Activated naive CD4-positive, alpha-beta T cell treated with anti-CD3 and anti-CD28 coated beads, Interleukin-2, amount 10 ng/mL, durations not matched to agents 7 days and 5 days (primary cell): ENCODE measurements around the gene DHDH.

Source experiments
- CTCF ChIA-PET: fragments of 350-600 bp; sonication (Branson Sonifier 250); formaldehyde crosslinking; loops from one replicate; lab custom pipeline; 2021; ENCODE audit warnings: antibody characterized with exemption; lab: Charles Lee
- DNase-seq: peaks from one replicate; pipeline ENCODE4 v3.0.0-alpha.2; 2020
- H3K27ac Mint-ChIP-seq: one replicate; pipeline ENCODE4 v1.8.0; 2021; ENCODE audit warnings: mild to moderate bottlenecking, moderate library complexity, mixed read lengths
- H3K27me3 Mint-ChIP-seq: one replicate; pipeline ENCODE4 v1.8.0; 2021; ENCODE audit warnings: mild to moderate bottlenecking, mixed read lengths
- H3K36me3 Mint-ChIP-seq: one replicate; pipeline ENCODE4 v1.8.0; 2021; ENCODE audit warnings: mixed read lengths
- H3K4me1 Mint-ChIP-seq: one replicate; pipeline ENCODE4 v1.8.0; 2021; ENCODE audit warnings: mixed read lengths
- H3K4me3 Mint-ChIP-seq: one replicate; pipeline ENCODE4 v1.8.0; 2021; ENCODE audit warnings: mild to moderate bottlenecking, moderate library complexity, mixed read lengths
- H3K9me3 Mint-ChIP-seq: one replicate; pipeline ENCODE4 v1.8.0; 2021; ENCODE audit warnings: mixed read lengths

Gene DHDH

DNA sequence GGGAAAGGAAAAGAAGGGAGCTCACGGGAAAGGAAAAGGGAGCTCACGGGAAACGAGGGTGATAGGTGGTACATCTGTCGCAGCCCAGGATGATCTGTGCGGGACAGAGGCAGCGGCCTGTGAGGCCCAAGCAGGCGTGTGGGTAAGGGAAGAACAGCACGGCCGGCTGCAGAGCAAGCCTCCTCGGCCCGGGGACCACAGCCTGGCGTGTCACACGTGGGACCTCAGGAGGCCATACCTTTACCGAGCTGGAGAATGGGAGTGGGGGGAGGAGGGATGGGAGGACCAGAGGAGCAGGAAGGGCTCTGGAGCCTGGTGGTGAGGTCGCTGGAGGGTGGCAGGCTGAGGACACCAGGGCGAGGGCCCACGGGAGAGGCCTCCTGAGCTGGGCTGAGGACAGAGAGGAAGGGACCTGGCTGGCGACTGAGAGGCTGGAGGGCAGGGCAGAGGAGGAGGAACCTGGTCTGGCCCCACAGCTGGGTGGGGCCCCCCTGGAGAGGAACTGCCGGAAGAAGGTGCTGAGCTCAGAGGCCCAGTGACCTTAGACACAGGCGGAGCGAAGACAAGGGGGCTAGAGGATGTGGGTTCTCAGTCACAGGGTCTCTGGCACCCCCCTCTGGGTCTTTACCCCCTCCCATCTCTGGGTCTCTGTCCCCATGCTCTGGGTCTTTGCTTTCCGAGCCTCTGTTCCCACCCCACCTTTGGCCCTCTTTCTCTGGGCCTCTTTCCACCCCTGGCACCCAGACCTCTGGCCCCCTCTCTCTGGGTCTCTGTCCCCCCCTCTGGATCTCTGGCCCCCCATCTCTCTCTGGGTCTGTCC is 28.7 kb downstream of the DHDH start:
- CTCF ChIA-PET = interaction anchor here (0.8 kb wide), 2 partner anchors 8 to 31 kb away, joined by 3 to 4 read pairs; partner anchors contain the start of gene RUVBL2
- H3K4me1 Mint-ChIP-seq = peaks cover 86% of the 10 kb centered on the region
- no peaks in the 10 kb centered on the region for H3K9me3 Mint-ChIP-seq
- peaks cover 50% of the 10 kb centered on the region for H3K36me3 Mint-ChIP-seq
- H3K4me3 Mint-ChIP-seq = peak overlapping the region; percentile 23
- peak; percentile 59 for DNase-seq
- no peaks in the 10 kb centered on the region for H3K27me3 Mint-ChIP-seq
- H3K27ac Mint-ChIP-seq = peak overlapping the region; percentile 99

DNA sequence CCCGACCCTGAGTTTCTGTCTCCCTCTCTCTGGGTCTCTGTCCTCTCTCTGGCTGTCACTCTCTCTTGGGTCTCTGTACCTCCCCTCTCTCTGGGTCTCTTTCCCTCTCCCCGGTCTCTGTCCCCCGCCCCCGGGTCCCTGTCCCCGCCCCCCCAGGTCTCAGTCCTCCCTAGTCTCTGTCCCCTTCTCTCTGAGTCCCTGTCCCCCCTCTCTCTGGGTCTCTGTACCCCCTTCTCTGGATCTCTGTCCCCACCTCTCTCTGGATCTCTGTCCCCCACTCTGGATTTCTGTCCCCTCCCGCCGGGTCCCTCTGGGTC is 29.3 kb downstream of the DHDH start:
- Mint-ChIP-seq H3K9me3 (no peaks in the 10 kb centered on the region), H3K27ac (peak overlapping the region; percentile 99), H3K4me1 (peaks cover 85% of the 10 kb centered on the region), H3K36me3 (peaks cover 45% of the 10 kb centered on the region), H3K4me3 (peak overlapping the region; percentile 23), H3K27me3 (no peaks in the 10 kb centered on the region)
- DNase-seq = no peak
- CTCF ChIA-PET = no interaction called here

DNA sequence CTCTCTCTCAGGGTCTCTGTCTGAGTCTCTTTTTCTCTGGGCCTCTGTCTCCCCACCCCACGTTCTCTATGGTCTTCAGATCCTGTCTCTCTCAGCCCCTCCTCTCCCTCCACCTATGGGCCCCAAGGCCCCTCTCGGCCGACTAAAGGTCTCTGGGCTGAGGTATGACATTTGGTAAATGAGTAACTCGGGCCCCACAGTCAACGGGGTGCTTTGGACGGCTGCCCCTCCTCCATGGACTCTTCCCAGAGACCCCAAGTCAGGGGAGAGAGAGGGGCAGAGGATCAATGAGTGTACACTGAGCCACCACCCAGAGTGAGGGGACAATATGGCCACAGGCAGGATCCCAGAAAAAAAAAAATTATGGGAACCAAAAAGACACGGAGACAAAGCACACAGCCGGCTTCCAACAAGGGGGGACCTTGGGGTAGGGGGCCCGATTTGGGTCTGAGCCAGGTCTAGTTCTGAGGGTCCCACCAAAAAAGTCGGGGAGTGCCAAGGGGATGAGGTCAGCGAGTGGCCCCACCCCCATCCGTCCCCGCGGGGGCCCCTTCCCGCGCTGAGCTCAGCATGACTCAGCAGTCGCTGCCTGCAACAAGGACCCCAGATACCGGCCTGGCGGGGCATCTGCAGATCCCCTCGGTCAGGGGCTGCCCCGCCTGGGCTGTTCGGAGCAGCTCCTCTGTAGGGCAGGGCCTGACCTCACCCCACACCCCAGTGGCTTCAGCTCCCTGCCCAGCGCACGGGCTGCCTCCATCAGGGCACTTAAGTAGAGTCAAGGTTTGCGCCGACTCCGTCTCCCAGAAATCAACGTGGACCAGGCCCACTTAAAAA is 30.1 kb downstream of the DHDH start:
- peak overlapping the region; percentile 99 for H3K27ac Mint-ChIP-seq
- no peaks in the 10 kb centered on the region for H3K9me3 Mint-ChIP-seq
- H3K27me3 Mint-ChIP-seq = no peaks in the 10 kb centered on the region
- H3K4me1 Mint-ChIP-seq = peaks cover 78% of the 10 kb centered on the region
- DNase-seq = peak; percentile 61
- peaks cover 44% of the 10 kb centered on the region for H3K36me3 Mint-ChIP-seq
- CTCF ChIA-PET = interaction anchor here (0.7 to 1.0 kb wide), 3 partner anchors 14 to 175 kb away, joined by 3 to 4 read pairs (median 4); no protein-coding TSS in a partner anchor
- peak overlapping the region; percentile 98 for H3K4me3 Mint-ChIP-seq

DNA sequence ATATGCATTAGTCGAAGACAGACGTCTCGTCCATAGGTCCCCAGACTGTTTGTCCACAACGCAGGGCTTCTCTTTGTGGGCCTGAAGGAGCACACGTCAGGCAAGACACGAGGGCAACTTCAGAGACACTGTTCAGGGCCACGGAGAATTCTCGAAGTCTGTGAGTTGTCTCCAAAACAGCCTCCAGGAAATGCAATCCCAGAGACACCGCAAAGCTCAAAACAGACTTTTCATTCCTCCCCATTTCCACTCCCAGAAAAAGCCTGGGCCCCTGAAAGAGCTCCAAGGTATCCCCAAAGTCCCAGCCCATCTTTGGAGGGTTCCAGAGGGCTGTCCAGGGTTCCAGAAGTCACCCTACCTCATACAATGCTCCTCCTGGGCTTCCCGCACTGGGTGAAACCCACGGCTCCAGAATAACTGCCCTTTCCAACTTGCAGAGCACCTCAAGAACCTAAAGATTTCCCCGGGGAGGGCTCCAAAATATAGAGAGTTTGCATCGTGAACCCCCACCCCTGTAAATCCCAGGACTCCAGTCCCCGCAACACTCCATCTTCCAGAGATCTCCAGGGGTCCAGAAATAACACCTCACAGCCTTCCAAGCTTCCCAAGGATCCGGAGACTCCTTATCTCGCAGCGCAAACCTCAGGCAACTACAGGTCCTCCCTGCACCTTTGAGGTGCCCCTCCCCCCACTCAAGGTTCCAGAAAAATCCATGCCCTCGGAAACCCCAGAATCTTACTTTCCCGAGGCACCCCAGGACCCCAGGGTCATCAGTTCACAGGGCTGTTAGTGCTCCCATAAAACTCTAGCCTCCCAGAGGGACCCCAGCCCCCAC is 30.9 kb downstream of the DHDH start:
- no peaks in the 10 kb centered on the region for H3K27me3 Mint-ChIP-seq
- H3K27ac Mint-ChIP-seq = peak overlapping the region; percentile 99
- peaks cover 72% of the 10 kb centered on the region for H3K4me1 Mint-ChIP-seq
- peak overlapping the region; percentile 98 for H3K4me3 Mint-ChIP-seq
- CTCF ChIA-PET = interaction anchor here (0.7 to 1.0 kb wide), 3 partner anchors 13 to 176 kb away, joined by 3 to 4 read pairs (median 4); no protein-coding TSS in a partner anchor
- peaks cover 44% of the 10 kb centered on the region for H3K36me3 Mint-ChIP-seq
- peak; percentile 32 for DNase-seq
- H3K9me3 Mint-ChIP-seq = no peaks in the 10 kb centered on the region

DNA sequence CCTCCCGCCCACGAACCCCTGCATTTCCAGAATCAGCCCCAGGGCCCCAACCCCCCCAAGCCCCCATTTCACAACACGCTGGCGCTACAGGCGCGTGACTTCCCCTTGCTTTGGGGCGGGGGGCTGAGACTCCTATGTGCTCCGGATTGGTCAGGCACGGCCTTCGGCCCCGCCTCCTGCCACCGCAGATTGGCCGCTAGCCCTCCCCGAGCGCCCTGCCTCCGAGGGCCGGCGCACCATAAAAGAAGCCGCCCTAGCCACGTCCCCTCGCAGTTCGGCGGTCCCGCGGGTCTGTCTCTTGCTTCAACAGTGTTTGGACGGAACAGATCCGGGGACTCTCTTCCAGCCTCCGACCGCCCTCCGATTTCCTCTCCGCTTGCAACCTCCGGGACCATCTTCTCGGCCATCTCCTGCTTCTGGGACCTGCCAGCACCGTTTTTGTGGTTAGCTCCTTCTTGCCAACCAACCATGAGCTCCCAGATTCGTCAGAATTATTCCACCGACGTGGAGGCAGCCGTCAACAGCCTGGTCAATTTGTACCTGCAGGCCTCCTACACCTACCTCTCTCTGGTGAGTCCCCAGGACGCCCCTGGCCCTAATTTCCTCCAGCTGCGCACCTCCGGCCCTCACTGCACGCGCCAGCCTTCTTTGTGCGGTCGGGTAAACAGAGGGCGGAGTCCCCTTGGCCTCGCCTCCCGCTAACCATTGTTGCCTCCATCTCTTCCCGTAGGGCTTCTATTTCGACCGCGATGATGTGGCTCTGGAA is 31.7 kb downstream of the DHDH start, which contains the start of gene FTL:
FTL (plus strand) TSS at position 270 of the 766 bp plus-strand sequence; CDS start at position 469, 199 bp downstream.
- no peaks in the 10 kb centered on the region for H3K27me3 Mint-ChIP-seq
- H3K4me3 Mint-ChIP-seq = peak within 1 kb of the TSS; percentile 98
- H3K36me3 Mint-ChIP-seq = peaks cover 46% of the 10 kb centered on the region
- CTCF ChIA-PET = interaction anchor here (0.6 kb wide), 1 partner anchor 281 kb away, joined by 3 read pairs; no protein-coding TSS in a partner anchor
- H3K4me1 Mint-ChIP-seq = peaks cover 66% of the 10 kb centered on the region
- H3K27ac Mint-ChIP-seq = peak within 1 kb of the TSS; percentile 99
- peak; percentile 95 for DNase-seq
- H3K9me3 Mint-ChIP-seq = no peaks in the 10 kb centered on the region

DNA sequence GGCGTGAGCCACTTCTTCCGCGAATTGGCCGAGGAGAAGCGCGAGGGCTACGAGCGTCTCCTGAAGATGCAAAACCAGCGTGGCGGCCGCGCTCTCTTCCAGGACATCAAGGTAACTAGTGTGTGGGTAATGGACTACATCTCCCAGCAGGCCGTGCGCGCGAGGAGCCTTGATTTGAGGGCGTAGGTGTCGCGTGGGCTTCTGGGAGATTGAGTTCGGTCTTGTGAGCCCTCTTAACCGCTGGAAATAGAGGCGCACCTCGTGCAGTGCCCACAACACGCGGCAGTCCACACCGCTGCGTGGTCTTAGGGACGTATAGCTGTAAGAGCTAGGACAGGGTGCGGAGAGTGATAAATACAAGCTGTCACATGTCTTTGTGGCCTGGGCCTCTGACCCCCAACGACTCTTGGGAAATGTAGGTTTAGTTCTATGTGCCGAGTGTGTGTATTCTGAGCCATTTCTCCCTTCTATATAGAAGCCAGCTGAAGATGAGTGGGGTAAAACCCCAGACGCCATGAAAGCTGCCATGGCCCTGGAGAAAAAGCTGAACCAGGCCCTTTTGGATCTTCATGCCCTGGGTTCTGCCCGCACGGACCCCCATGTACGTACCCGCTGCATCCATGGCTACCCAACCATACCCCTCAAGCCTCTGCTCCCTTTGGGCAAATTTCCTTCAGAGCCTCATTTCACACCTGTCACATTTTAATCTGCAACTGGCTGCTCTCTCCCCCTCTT is 32.5 kb downstream of the DHDH start:
- Mint-ChIP-seq H3K9me3 (no peaks in the 10 kb centered on the region), H3K4me3 (peak overlapping the region; percentile 98), H3K4me1 (peaks cover 66% of the 10 kb centered on the region), H3K27ac (peak overlapping the region; percentile 99), H3K27me3 (no peaks in the 10 kb centered on the region), H3K36me3 (peaks cover 46% of the 10 kb centered on the region)
- DNase-seq = peak; percentile 95
- CTCF ChIA-PET = interaction anchor here (0.9 to 1.8 kb wide), 3 partner anchors 66 to 170 kb away, joined by 3 to 9 read pairs (median 3); partner anchors contain the start of gene NUCB1

DNA sequence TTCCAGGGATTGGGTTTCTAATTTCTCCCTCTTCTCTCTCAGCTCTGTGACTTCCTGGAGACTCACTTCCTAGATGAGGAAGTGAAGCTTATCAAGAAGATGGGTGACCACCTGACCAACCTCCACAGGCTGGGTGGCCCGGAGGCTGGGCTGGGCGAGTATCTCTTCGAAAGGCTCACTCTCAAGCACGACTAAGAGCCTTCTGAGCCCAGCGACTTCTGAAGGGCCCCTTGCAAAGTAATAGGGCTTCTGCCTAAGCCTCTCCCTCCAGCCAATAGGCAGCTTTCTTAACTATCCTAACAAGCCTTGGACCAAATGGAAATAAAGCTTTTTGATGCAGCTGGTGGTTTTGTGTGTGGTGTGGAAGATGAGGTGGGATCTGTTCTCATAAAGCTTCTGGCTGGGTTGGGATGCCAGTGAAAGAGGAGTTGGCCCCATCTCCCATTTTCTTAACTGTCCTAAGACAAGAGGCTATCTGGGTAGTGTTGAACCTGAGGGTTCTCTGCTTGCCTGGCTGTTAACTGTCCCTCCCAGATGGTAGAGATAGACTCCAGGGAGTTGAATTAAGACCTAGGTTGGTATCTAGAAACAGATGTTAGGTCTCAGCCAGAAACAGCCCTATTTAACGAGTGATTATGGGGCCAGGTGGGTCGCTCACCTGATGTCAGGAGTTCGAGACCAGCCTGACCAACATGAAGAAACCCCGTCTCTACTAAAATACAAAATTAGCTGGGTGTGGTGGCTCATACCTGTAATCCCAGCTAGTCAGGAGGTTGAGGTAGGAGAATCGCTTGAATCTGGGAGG is 33.2 kb downstream of the DHDH start:
- H3K36me3 Mint-ChIP-seq = peaks cover 41% of the 10 kb centered on the region
- H3K4me3 Mint-ChIP-seq = peak overlapping the region; percentile 98
- no peak for DNase-seq
- no peaks in the 10 kb centered on the region for H3K27me3 Mint-ChIP-seq
- H3K9me3 Mint-ChIP-seq = no peaks in the 10 kb centered on the region
- peaks cover 59% of the 10 kb centered on the region for H3K4me1 Mint-ChIP-seq
- H3K27ac Mint-ChIP-seq = peak overlapping the region; percentile 99
- CTCF ChIA-PET = interaction anchor here (0.9 to 1.8 kb wide), 5 partner anchors 25 to 179 kb away, joined by 3 to 9 read pairs (median 3); partner anchors contain the start of gene NUCB1

DNA sequence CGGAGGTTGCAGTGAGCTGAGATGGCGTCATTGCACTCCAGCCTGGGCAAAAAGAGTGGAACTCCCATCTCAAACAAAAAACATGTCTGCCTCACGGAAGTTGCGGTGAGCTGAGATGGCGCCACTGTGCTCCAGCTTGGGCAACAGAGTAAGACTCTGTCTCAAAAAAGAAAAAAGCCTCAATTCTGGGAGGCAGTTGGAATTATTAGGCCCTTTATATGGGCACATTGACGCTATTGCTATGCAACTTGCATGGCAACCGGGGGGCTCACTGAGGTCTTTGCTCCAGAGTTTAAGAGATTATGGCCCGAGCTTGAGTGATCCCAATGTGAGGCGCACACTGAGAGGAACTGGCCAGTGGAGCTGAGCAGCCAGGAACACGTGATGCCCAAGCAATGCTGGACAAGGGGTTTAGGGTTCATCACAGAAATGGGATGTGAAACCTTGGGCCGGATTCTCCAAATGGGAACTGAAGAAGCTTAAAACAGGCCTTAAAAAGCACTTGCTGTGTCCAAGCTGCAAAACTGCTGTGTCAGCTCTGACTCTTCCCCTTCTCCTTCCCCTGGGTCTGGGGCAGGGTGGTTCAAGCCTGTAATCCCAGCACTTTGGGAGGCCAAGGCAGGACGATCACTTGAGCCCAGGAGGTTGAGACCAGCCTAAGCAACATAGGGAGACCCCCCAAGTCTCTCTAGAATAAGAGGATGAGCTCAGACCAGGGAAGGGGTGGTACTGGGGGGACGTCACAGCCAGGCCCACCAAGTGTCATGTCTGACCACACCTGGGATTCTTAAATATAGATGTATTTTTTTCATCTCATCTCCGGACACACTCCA is 34.1 kb downstream of the DHDH start:
- Mint-ChIP-seq H3K4me3 (peak overlapping the region; percentile 26), H3K27me3 (no peaks in the 10 kb centered on the region), H3K9me3 (no peaks in the 10 kb centered on the region), H3K36me3 (peaks cover 35% of the 10 kb centered on the region), H3K4me1 (peaks cover 51% of the 10 kb centered on the region), H3K27ac (peak overlapping the region; percentile 33)
- no peak for DNase-seq
- CTCF ChIA-PET = interaction anchor here (0.8 to 1.8 kb wide), 6 partner anchors 24 to 180 kb away, joined by 3 to 9 read pairs (median 4); partner anchors contain the start of genes GYS1, NUCB1 and RUVBL2

DNA sequence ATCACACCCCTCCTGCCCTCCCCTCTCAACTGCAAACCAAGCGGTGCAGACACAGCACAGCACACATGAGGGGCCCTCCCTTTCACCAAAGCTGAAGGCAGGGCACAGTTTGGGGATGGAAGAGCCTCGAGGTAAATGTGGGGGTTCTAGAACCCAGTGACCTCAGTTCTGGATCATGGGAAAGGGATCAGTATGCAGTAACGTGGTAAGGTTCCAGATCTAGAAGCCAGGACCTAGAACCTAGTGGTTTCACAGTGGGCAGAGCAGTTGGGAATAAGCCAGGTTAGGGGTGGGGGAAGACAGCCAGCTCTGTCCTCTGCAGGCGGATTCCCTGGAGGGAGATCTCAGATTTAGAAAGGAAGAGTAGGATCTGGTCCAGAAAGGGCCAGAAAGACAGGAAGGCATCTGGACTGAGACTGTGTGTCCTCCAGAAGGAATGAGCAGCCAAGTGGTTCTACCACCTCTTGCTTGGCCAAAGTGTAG is 34.7 kb downstream of the DHDH start:
- peaks cover 39% of the 10 kb centered on the region for H3K36me3 Mint-ChIP-seq
- H3K27ac Mint-ChIP-seq = no peak overlapping the region
- H3K4me1 Mint-ChIP-seq = peaks cover 44% of the 10 kb centered on the region
- H3K9me3 Mint-ChIP-seq = no peaks in the 10 kb centered on the region
- DNase-seq = no peak
- H3K4me3 Mint-ChIP-seq = no peak overlapping the region
- no peaks in the 10 kb centered on the region for H3K27me3 Mint-ChIP-seq
- CTCF ChIA-PET = interaction anchor here (1.3 to 1.8 kb wide), 4 partner anchors 24 to 180 kb away, joined by 3 to 9 read pairs (median 6); no protein-coding TSS in a partner anchor

DNA sequence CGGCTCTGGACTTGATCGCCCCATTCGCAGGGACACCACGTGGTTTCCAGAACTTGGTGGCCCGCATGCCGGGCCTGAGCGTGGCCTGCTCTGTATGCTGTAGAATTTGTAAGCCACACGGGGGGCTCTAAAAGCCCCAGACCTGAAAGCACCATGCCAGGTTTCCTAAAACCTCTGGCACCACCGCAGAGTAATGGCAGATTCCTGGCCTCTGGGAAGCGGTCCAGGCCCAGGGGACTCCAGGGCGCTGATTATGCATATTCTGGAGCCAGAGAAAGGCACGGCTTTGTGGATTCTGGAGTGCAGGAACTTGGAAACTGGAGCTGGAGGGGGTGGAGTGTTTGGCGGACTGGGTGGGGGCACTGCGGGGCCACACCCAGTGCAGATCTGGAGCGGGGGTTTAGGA is 35.3 kb downstream of the DHDH start:
- peaks cover 38% of the 10 kb centered on the region for H3K4me1 Mint-ChIP-seq
- CTCF ChIA-PET = no interaction called here
- H3K27me3 Mint-ChIP-seq = no peaks in the 10 kb centered on the region
- no peak overlapping the region for H3K4me3 Mint-ChIP-seq
- peaks cover 39% of the 10 kb centered on the region for H3K36me3 Mint-ChIP-seq
- H3K27ac Mint-ChIP-seq = no peak overlapping the region
- H3K9me3 Mint-ChIP-seq = no peaks in the 10 kb centered on the region
- no peak for DNase-seq
